ENCODE data around the gene IMPDH2.

Gene IMPDH2

GRCh38 chr3:48980295-48980694 lies 48.9 kb downstream of the IMPDH2 start:
- no peak for DNase-seq (ENCODE audit: low read depth)

- DNase-seq (ENCODE audit: low read depth), result no peak
These were observed 49.7 kb downstream of the IMPDH2 start for GRCh38 chr3:48979451-48979850.

Measured in fibroblast of the conjunctiva (primary cell).